SK-N-SH (cell line): ENCODE measurements around the gene TMEFF1.

Experiments used
- CTCF ChIP-seq: fragments of 200-600 bp; sonication (generic); IDR thresholded peaks from 2 replicates; pipeline ENCODE4 v1.6.1; 2017; ENCODE audit warnings: antibody characterized with exemption, mild to moderate bottlenecking, moderate library complexity
- ELF1 ChIP-seq: IDR thresholded peaks from 2 replicates; pipeline ENCODE4 v1.4.0; 2012
- EP300 ChIP-seq, 2 experiments: IDR thresholded peaks; 2 replicates each; pipeline versions ENCODE4 v1.4.0 to v1.6.1; 2012; ENCODE audit warnings: borderline replicate concordance in 1 of 2, low read depth in 1 of 2, low read length in 1 of 2
- GABPA ChIP-seq: IDR thresholded peaks from 2 replicates; pipeline ENCODE4 v1.4.0; 2012; ENCODE audit warnings: low read depth, mild to moderate bottlenecking
- PBX3 ChIP-seq: IDR thresholded peaks from 2 replicates; pipeline ENCODE4; 2012
- POLR2AphosphoS5 ChIP-seq: IDR thresholded peaks from 2 replicates; pipeline ENCODE4 v1.6.1; 2012; ENCODE audit warnings: low read depth, low read length
- RCOR1 ChIP-seq: fragments of 150-350 bp; IDR thresholded peaks from 2 replicates; pipeline ENCODE4 v1.6.1; 2017; ENCODE audit warnings: antibody characterized with exemption, low read length
- RFX5 ChIP-seq: IDR thresholded peaks from 2 replicates; pipeline ENCODE4 v1.6.1; 2012; ENCODE audit warnings: mild to moderate bottlenecking, improper control_type of control experiment, low read length
- SIN3A ChIP-seq: IDR thresholded peaks from 2 replicates; pipeline ENCODE4 v1.6.1; 2012; ENCODE audit warnings: low read depth, mild to moderate bottlenecking, low read length, moderate library complexity, borderline replicate concordance
- USF1 ChIP-seq: IDR thresholded peaks from 2 replicates; pipeline ENCODE4 v1.4.0; 2012; ENCODE audit warnings: low read depth, borderline replicate concordance
- YY1 ChIP-seq: IDR thresholded peaks from 2 replicates; pipeline ENCODE4 v1.4.0; 2012; ENCODE audit warnings: low read depth, mild to moderate bottlenecking

GRCh38 chr9:100445161-100445902 is 27.6 kb upstream of the TMEFF1 start:
- no peak for TF ChIP-seq EP300 (IDR thresholded peaks at IDR 0.05; ENCODE audit: borderline replicate concordance in 1 of 2, low read depth in 1 of 2, low read length in 1 of 2)
- no peak for TF ChIP-seq POLR2AphosphoS5
- no peak for TF ChIP-seq PBX3
- peak; percentile 11; the same call in 1 of the 2 replicates for TF ChIP-seq CTCF
- no peak for TF ChIP-seq RCOR1
- no peak for TF ChIP-seq YY1
- TF ChIP-seq ELF1, result no peak
- no peak for TF ChIP-seq SIN3A
- TF ChIP-seq GABPA, result no peak
- TF ChIP-seq RFX5, result no peak
- no peak for TF ChIP-seq USF1
